Endothelial cell of umbilical vein (primary cell): ENCODE results near the gene C2orf81. TPM values are rescaled to one million over a fixed set of nuclear protein-coding genes. Genes with fewer than 3 reads are reported as not detected.
"Not testable (repeated sequence)": the region's sequence is repeated elsewhere in the genome, so short reads cannot be mapped to it uniquely, and the experiment has no call there.

Experiments
- BruUV-seq: library from RNA; stranded (reverse); fragments of 400-500 nt; replicated peaks from 2 replicates; lab custom pipeline; 2021; lab: Mats Ljungman, UMichigan
- CTCF ChIA-PET: fragments of 300-600, 350-600 bp; sonication (Branson Sonifier 250); formaldehyde crosslinking; loops from one replicate; lab custom pipeline; 2021; ENCODE audit warnings: antibody characterized with exemption, inconsistent platforms; lab: Charles Lee
- POLR2A ChIA-PET: fragments of 300-600, 350-600 bp; sonication (Branson Sonifier 250); formaldehyde crosslinking; loops from one replicate; lab custom pipeline; 2021; ENCODE audit warnings: antibody characterized with exemption, inconsistent platforms; lab: Charles Lee
- DNase-seq: peaks from one replicate; pipeline ENCODE4 v3.0.0-alpha.2; 2011; ENCODE audit warnings: low read depth, low spot score
- FAIRE-seq: peaks from 2 replicates; lab custom pipeline; 2011; peaks lifted over from hg19 to GRCh38; lab: Jason Lieb, UNC
- H2AFZ ChIP-seq: 2 replicates; pipeline ENCODE4 v1.6.0; 2012; ENCODE audit warnings: low read depth, low read length, control low read depth, inconsistent platforms
- H3K27ac ChIP-seq: 2 replicates; pipeline ENCODE4 v1.5.1; 2011; ENCODE audit warnings: low read depth, mild to moderate bottlenecking, control low read depth, low read length, moderate library complexity; ENCODE audit not compliant: insufficient read depth
- H3K27me3 ChIP-seq, 2 experiments: 2 replicates each; pipeline versions ENCODE4 v1.6.0 to v1.6.1; 2011; ENCODE audit warnings: low read length in 2 of 2, mixed read lengths in 1 of 2; ENCODE audit not compliant: control insufficient read depth in 2 of 2, insufficient read depth in 2 of 2
- H3K36me3 ChIP-seq, 2 experiments: 2 replicates in 1 of 2; 3 replicates in 1 of 2; pipeline ENCODE4 v1.5.1; 2011; ENCODE audit warnings: low read length in 2 of 2, mild to moderate bottlenecking in 1 of 2, moderate library complexity in 1 of 2; ENCODE audit not compliant: control insufficient read depth in 2 of 2, insufficient read depth in 2 of 2; ENCODE audit errors: extremely low read depth in 1 of 2
- H3K4me1 ChIP-seq: 3 replicates; pipeline ENCODE4 v1.5.1; 2011; ENCODE audit warnings: mild to moderate bottlenecking, low read length; ENCODE audit not compliant: control insufficient read depth, insufficient read depth; ENCODE audit errors: extremely low read depth
- H3K4me2 ChIP-seq: 2 replicates; pipeline ENCODE4 v1.6.1; 2011; ENCODE audit warnings: low read length, control low read depth, mixed read lengths; ENCODE audit not compliant: insufficient read depth
- H3K4me3 ChIP-seq, 3 experiments: fragments of 200-600 bp in 1 of 3; sonication (generic), shearing (Covaris generic) in 1 of 3; replicated peaks in 1 of 3; 2 replicates each; pipeline ENCODE4 v1.5.1; 2011 to 2016; ENCODE audit warnings: control low read depth in 3 of 3, low read length in 3 of 3, mild to moderate bottlenecking in 2 of 3, inconsistent platforms in 1 of 3, low read depth in 1 of 3, moderate library complexity in 1 of 3; ENCODE audit not compliant: insufficient read depth in 1 of 3
- H3K79me2 ChIP-seq: 2 replicates; pipeline ENCODE4 v1.6.0; 2012; ENCODE audit warnings: low read length, inconsistent platforms; ENCODE audit not compliant: control insufficient read depth, insufficient read depth
- H3K9ac ChIP-seq: replicated peaks from 2 replicates; pipeline ENCODE3; 2011; ENCODE audit warnings: low read length, control low read depth; ENCODE audit not compliant: insufficient read depth; ENCODE audit errors: extremely low read depth
- H3K9me1 ChIP-seq: replicated peaks from 3 replicates; pipeline ENCODE4 v1.6.0; 2011; ENCODE audit warnings: mild to moderate bottlenecking, low read length; ENCODE audit not compliant: control insufficient read depth, insufficient read depth; ENCODE audit errors: extremely low read depth
- H3K9me3 ChIP-seq: replicated peaks from 2 replicates; pipeline ENCODE4 v1.5.1; 2012; ENCODE audit warnings: low read length, inconsistent platforms; ENCODE audit not compliant: control insufficient read depth, insufficient read depth
- H4K20me1 ChIP-seq: replicated peaks from 2 replicates; pipeline ENCODE3; 2011; ENCODE audit warnings: mild to moderate bottlenecking, low read length; ENCODE audit not compliant: control insufficient read depth, insufficient read depth; ENCODE audit errors: extremely low read depth
- CTCF ChIP-seq, 2 donors: IDR thresholded peaks; 1 replicate in 1 of 2; 2 replicates in 1 of 2; pipeline ENCODE4 v1.5.1; 2011; ENCODE audit warnings: low read length in 2 of 2, mild to moderate bottlenecking in 2 of 2, moderate library complexity in 2 of 2, control low read depth in 1 of 2, inconsistent platforms in 1 of 2, low read depth in 1 of 2; ENCODE audit not compliant: insufficient read depth in 1 of 2; ENCODE audit errors: extremely low read depth in 1 of 2
- EZH2 ChIP-seq: IDR thresholded peaks from 2 replicates; pipeline ENCODE4 v1.6.1; 2012; ENCODE audit warnings: borderline replicate concordance, low read depth, mild to moderate bottlenecking, moderate library complexity, low read length, inconsistent platforms; ENCODE audit not compliant: severe bottlenecking
- FOS ChIP-seq: IDR thresholded peaks from 2 replicates; pipeline ENCODE4 v1.6.1; 2011; ENCODE audit warnings: mild to moderate bottlenecking, low read length, moderate library complexity, borderline replicate concordance; ENCODE audit not compliant: insufficient read depth
- GATA2 ChIP-seq: IDR thresholded peaks from 2 replicates; pipeline ENCODE4 v1.7.0; 2011; ENCODE audit warnings: low read depth, mild to moderate bottlenecking, moderate library complexity, mixed read lengths, low read length; ENCODE audit not compliant: insufficient read length, insufficient read depth
- JUN ChIP-seq: IDR thresholded peaks from 2 replicates; pipeline ENCODE4 v1.6.1; 2011; ENCODE audit warnings: borderline replicate concordance, low read depth; ENCODE audit not compliant: insufficient read length, insufficient read depth
- MAX ChIP-seq: IDR thresholded peaks from 2 replicates; pipeline ENCODE4 v1.6.1; 2011; ENCODE audit not compliant: insufficient read depth, insufficient read length
- MYC ChIP-seq: IDR thresholded peaks from one replicate; pipeline ENCODE4 v1.6.1; 2011; ENCODE audit warnings: mild to moderate bottlenecking, low read depth, low read length
- POLR2A ChIP-seq: IDR thresholded peaks from 2 replicates; pipeline ENCODE4 v1.6.1; 2012; ENCODE audit warnings: low read depth, mild to moderate bottlenecking, control low read depth, low read length
- POLR2AphosphoS5 ChIP-seq: IDR thresholded peaks from 2 replicates; pipeline ENCODE4 v1.6.1; 2012; ENCODE audit warnings: low read depth, mild to moderate bottlenecking, control low read depth, low read length, moderate library complexity; ENCODE audit not compliant: insufficient read depth
- dilution Hi-C: fragments of 300-500 bp; cut with MboI; formaldehyde crosslinking; loops from one replicate; pipeline ENCODE4 v1.15.0; 2019; ENCODE audit warnings: low sequenced_read_pairs; ENCODE audit not compliant: extremely low pct_ligation_motif_present
- intact Hi-C: fragments of 100-400 bp; cut with micrococcal nuclease; formaldehyde crosslinking; loops from one replicate; pipeline ENCODE4 v1.10.0; 2022
- polyA plus RNA-seq, 4 experiments: library from polyadenylated mRNA; depleted of rRNA in 3 of 4; stranded (reverse) in 3 of 4; unstranded in 1 of 4; fragments of >200 nt; gene quantifications; 2 replicates each; pipeline versions ENCODE4 v1.2.1 to v1.2.3, GENCODE V29; 2011 to 2012; ENCODE audit warnings: missing spikeins in 1 of 4
- total RNA-seq: library from RNA; stranded (reverse); gene quantifications from 2 replicates; pipeline ENCODE4 v1.2.3, GENCODE V29; 2021

C2orf81 gene
- total and polyA plus RNA-seq, 2 donors (not counting 3 experiments of a cell fraction or from before 2014, with no cell fraction given): 0.17 to 0.71 TPM

- H3K4me1 ChIP-seq: peaks cover 9% of the 10 kb centered on the region
- no peak overlapping the region for H3K4me3 ChIP-seq
- no peaks in the 10 kb centered on the region for H3K79me2 ChIP-seq
- ChIA-PET POLR2A (interaction anchor here (0.6 kb wide), 1 partner anchor 12 kb away, joined by 4 read pairs; no protein-coding TSS in a partner anchor), CTCF (interaction anchor here (1.0 kb wide), 1 partner anchor 31 kb away, joined by 3 read pairs; no protein-coding TSS in a partner anchor)
- dilution Hi-C loops (no loop called here), intact Hi-C loops (no loop called here)
- TF ChIP-seq POLR2A: no peak
- no peak for TF ChIP-seq FOS
- TF ChIP-seq JUN: no peak
- TF ChIP-seq CTCF (IDR thresholded peaks at IDR 0.05; ENCODE audit: extremely low read depth in 1 of 2, insufficient read depth in 1 of 2, low read depth in 1 of 2, low read length in 2 of 2): no peak
- no peak for TF ChIP-seq MAX
- no peak for TF ChIP-seq EZH2
- no peak for TF ChIP-seq POLR2AphosphoS5
- TF ChIP-seq MYC: no peak
- TF ChIP-seq GATA2: no peak
- no peak overlapping the region for H3K27ac ChIP-seq
- no peak overlapping the region for H3K9ac ChIP-seq
- DNase-seq (no peak), FAIRE-seq (no peak)
- no TSS peak for BruUV-seq
- H3K36me3 ChIP-seq: peaks cover 0 to 16% of the 10 kb centered on the region in 2 experiments
- H3K9me3 ChIP-seq: no peaks in the 10 kb centered on the region
- no peaks in the 10 kb centered on the region for H4K20me1 ChIP-seq
- H3K9me1 ChIP-seq: no peaks in the 10 kb centered on the region
- H3K4me2 ChIP-seq: no peak overlapping the region
- H3K27me3 ChIP-seq: peaks cover 5 to 9% of the 10 kb centered on the region in 2 experiments
- no peak overlapping the region for H2AFZ ChIP-seq
Observed at GRCh38 chr2:74423231-74424095, 2.0 kb upstream of the C2orf81 start.

- FAIRE-seq, POLR2A ChIA-PET, H3K4me2 ChIP-seq, H4K20me1 ChIP-seq, H3K9me3 ChIP-seq, H2AFZ ChIP-seq, H3K27ac ChIP-seq, H3K79me2 ChIP-seq, DNase-seq, H3K4me3 ChIP-seq, H3K9ac ChIP-seq, H3K9me1 ChIP-seq, dilution Hi-C loops, BruUV-seq, H3K36me3 ChIP-seq: not testable (repeated sequence)
- intact Hi-C loops: loop anchor here (1.0 kb wide), 2 partner anchors 20 to 34 kb away; no protein-coding TSS in a partner anchor
- peaks cover 11% of the 10 kb centered on the region for H3K4me1 ChIP-seq
- CTCF ChIA-PET: interaction anchor here (0.7 to 2.2 kb wide), 2 partner anchors 29 to 45 kb away, joined by 4 to 7 read pairs; partner anchors contain the start of gene MOGS
- H3K27me3 ChIP-seq: peaks cover 15 to 19% of the 10 kb centered on the region in 2 experiments
Observed at GRCh38 chr2:74420443-74421103, 846 bp downstream of the C2orf81 start.
